ENCODE results near the gene ALX3. TPM values are rescaled to one million over a fixed set of nuclear protein-coding genes. Genes with fewer than 3 reads are reported as not detected.

The ALX3 gene
- total and polyA plus RNA-seq, 10 donors, result 0.10 to 0.12 TPM; not detected in 8

- Histone ChIP-seq H3K4me1 (no peaks in the 10 kb centered on the region), H3K36me3 (peaks cover 11 to 100% (median 100%) of the 10 kb centered on the region in 6 donors), H3K9me3 (no peaks in the 10 kb centered on the region), H3K27me3 (replicated peaks in 1 of 7) (no peaks in the 10 kb centered on the region), H3K4me3 (no peak overlapping the region), H3K27ac (no peak overlapping the region)
- intact Hi-C loops (cut with DNase I; ENCODE audit: low total_unique reads), result no loop called here
- peak; percentile 55 for DNase-seq
- WGBS, 5 donors, result 94 to 99% (median 98%) methylated on average over 8 to 10 of the region's 10 CpGs
- TF ChIP-seq POLR2A (IDR thresholded peaks at IDR 0.05) (no peak), POLR2AphosphoS5 (IDR thresholded peaks at IDR 0.05) (no peak)
- TF ChIP-seq, protein P1, sequence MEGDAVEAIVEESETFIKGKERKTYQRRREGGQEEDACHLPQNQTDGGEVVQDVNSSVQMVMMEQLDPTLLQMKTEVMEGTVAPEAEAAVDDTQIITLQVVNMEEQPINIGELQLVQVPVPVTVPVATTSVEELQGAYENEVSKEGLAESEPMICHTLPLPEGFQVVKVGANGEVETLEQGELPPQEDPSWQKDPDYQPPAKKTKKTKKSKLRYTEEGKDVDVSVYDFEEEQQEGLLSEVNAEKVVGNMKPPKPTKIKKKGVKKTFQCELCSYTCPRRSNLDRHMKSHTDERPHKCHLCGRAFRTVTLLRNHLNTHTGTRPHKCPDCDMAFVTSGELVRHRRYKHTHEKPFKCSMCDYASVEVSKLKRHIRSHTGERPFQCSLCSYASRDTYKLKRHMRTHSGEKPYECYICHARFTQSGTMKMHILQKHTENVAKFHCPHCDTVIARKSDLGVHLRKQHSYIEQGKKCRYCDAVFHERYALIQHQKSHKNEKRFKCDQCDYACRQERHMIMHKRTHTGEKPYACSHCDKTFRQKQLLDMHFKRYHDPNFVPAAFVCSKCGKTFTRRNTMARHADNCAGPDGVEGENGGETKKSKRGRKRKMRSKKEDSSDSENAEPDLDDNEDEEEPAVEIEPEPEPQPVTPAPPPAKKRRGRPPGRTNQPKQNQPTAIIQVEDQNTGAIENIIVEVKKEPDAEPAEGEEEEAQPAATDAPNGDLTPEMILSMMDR (IDR thresholded peaks at IDR 0.05 in 8 of 11, conservative IDR thresholded peaks at IDR 0.05 in 3 of 11), result no peak
Measured at GRCh38 chr1:110043016-110043415, 27.5 kb downstream of the ALX3 start.

- 86 to 91% (median 88%) methylated on average over 4 of the region's 4 CpGs for WGBS, 5 donors
- Histone ChIP-seq H3K27ac (no peak overlapping the region), H3K9me3 (no peaks in the 10 kb centered on the region), H3K4me3 (no peak overlapping the region), H3K27me3 (replicated peaks in 1 of 7) (no peaks in the 10 kb centered on the region), H3K36me3 (peaks cover 11 to 94% (median 76%) of the 10 kb centered on the region in 6 donors), H3K4me1 (peaks cover 12 to 23% (median 17%) of the 10 kb centered on the region in 6 donors)
- intact Hi-C loops (cut with DNase I; ENCODE audit: low total_unique reads), result no loop called here
- DNase-seq, result peak; percentile 44
- TF ChIP-seq POLR2AphosphoS5 (IDR thresholded peaks at IDR 0.05) (peak in 1 of 3 donors; percentile 16), POLR2A (IDR thresholded peaks at IDR 0.05) (no peak)
Measured at GRCh38 chr1:110040548-110040947, 29.9 kb downstream of the ALX3 start.

DNA sequence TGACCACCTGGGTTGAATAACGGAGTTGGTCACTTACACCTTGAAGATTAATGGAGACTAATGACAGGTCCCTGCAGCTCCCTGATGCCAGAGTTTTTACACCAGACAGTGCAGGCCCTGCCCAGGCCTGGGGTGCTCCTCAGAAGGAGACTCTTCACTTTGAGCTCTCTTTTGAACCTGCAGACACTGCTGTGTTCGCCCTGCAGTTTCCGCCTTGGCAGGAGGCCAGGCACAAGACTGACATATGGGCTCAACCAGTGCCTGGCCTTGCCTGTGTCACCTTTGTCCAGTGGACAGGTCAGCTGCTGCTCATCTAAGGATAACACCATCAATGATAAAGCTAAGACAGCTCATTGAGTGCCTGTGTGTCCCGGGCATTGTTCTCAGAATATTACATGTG is 30.8 kb downstream of the ALX3 start:
- no peak overlapping the region for H3K27ac ChIP-seq
- H3K9me3 ChIP-seq, result no peaks in the 10 kb centered on the region
- H3K27me3 ChIP-seq (replicated peaks in 1 of 7), result no peaks in the 10 kb centered on the region
- intact Hi-C loops (cut with DNase I; ENCODE audit: low total_unique reads), result no loop called here
- H3K4me3 ChIP-seq, result no peak overlapping the region
- peaks cover 11 to 85% (median 67%) of the 10 kb centered on the region in 6 donors for H3K36me3 ChIP-seq
- TF ChIP-seq POLR2A (IDR thresholded peaks at IDR 0.05), result no peak
- no peak for TF ChIP-seq POLR2AphosphoS5 (IDR thresholded peaks at IDR 0.05)
- TF ChIP-seq, protein P1 (IDR thresholded peaks at IDR 0.05 in 8 of 11, conservative IDR thresholded peaks at IDR 0.05 in 3 of 11), result no peak
- WGBS, 5 donors, result 77 to 93% (median 87%) methylated on average over 4 of the region's 4 CpGs
- H3K4me1 ChIP-seq, result peaks cover 16 to 30% (median 24%) of the 10 kb centered on the region in 6 donors
- DNase-seq, result no peak

DNA sequence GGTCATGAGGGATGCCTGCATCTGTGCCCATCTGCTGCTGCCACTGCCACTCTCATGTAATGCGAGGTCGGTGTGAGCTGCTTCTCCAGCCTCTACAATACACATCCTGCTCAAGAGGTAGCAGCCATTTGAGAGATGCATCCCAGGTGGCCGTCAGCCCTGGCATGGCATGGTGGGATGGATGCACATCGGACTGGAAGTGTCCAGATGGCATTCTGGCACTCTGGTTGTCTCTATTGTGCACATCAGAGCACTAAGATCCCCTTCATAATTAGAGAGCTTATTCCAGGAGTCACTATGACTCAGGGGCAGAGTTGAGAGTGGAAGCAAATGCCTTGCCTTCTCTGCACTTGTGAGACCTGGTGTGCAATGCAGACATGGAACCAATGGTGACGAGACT is 32.2 kb downstream of the ALX3 start:
- Histone ChIP-seq H3K36me3 (peaks cover 6 to 71% (median 53%) of the 10 kb centered on the region in 6 donors), H3K27ac (no peak overlapping the region), H3K4me3 (no peak overlapping the region), H3K9me3 (no peaks in the 10 kb centered on the region), H3K27me3 (replicated peaks in 1 of 7) (no peaks in the 10 kb centered on the region), H3K4me1 (peaks cover 16 to 40% (median 32%) of the 10 kb centered on the region in 6 donors)
- WGBS, 5 donors, result 91 to 97% (median 94%) methylated on average over 5 of the region's 5 CpGs
- DNase-seq, result no peak
- TF ChIP-seq POLR2A (IDR thresholded peaks at IDR 0.05), result no peak
- TF ChIP-seq, protein P1 (IDR thresholded peaks at IDR 0.05 in 8 of 11, conservative IDR thresholded peaks at IDR 0.05 in 3 of 11), result no peak
- no peak for TF ChIP-seq POLR2AphosphoS5 (IDR thresholded peaks at IDR 0.05)
- intact Hi-C loops (cut with DNase I; ENCODE audit: low total_unique reads), result no loop called here

Data from spleen (tissue), 11 donors.